WTC11 (cell line): ENCODE data around the gene MAGEF1. TPM values are rescaled to one million over a fixed set of nuclear protein-coding genes. Genes with fewer than 3 reads are reported as not detected.

Experiments
- ATAC-seq: fragments of 200-7000 bp; cut with Tn5 transposase; 2 replicates; pipeline ENCODE4 v1.10.0; 2021; ENCODE audit warnings: mild to moderate bottlenecking, moderate library complexity
- CTCF ChIA-PET: fragments of 300-600 bp; sonication (Branson Sonifier 250); formaldehyde crosslinking; loops from one replicate; lab custom pipeline; 2021; ENCODE audit warnings: antibody characterized with exemption; lab: Charles Lee
- POLR2A ChIA-PET: fragments of 350-600 bp; sonication (Branson Sonifier 250); formaldehyde crosslinking; loops from one replicate; lab custom pipeline; 2021; ENCODE audit warnings: antibody characterized with exemption; lab: Charles Lee
- DNase-seq: peaks from one replicate; pipeline ENCODE4 v3.0.0; 2021; ENCODE audit warnings: low spot score
- H3K27ac Mint-ChIP-seq: 2 replicates; pipeline ENCODE4 v1.8.0; 2021; ENCODE audit warnings: mixed read lengths
- H3K27me3 Mint-ChIP-seq: 2 replicates; pipeline ENCODE4 v1.8.0; 2021; ENCODE audit warnings: low read depth, mild to moderate bottlenecking, moderate library complexity, mixed read lengths
- H3K36me3 Mint-ChIP-seq: 2 replicates; pipeline ENCODE4 v1.8.0; 2021; ENCODE audit warnings: mixed read lengths
- H3K4me1 Mint-ChIP-seq: 2 replicates; pipeline ENCODE4 v1.8.0; 2022; ENCODE audit warnings: mixed read lengths
- H3K4me3 Mint-ChIP-seq: 2 replicates; pipeline ENCODE4 v1.8.0; 2021; ENCODE audit warnings: mild to moderate bottlenecking, moderate library complexity, mixed read lengths
- H3K9me3 Mint-ChIP-seq: 2 replicates; pipeline ENCODE4 v1.8.0; 2021; ENCODE audit warnings: mixed read lengths
- ZNF317 ChIP-seq: sonication (generic); formaldehyde crosslinking; IDR thresholded peaks from 2 replicates; pipeline ENCODE4 v1.8.1; 2023; ENCODE audit warnings: low read depth, mild to moderate bottlenecking, moderate library complexity, missing genetic modification reagents, borderline replicate concordance
- total RNA-seq: library from RNA; stranded (reverse); gene quantifications from 3 replicates; pipeline ENCODE4 v1.2.3, GENCODE V29; 2021

Gene MAGEF1
- total RNA-seq, 1 experiment from 2014 or later: 72.9 TPM

- ChIA-PET CTCF (interaction anchor here (0.7 to 0.9 kb wide), 2 partner anchors 22 to 99 kb away, joined by 3 to 6 read pairs; partner anchors contain the start of gene EPHB3), POLR2A (no interaction called here)
- no peak for TF ChIP-seq ZNF317
- no peak for DNase-seq
- H3K27me3 Mint-ChIP-seq: no peaks in the 10 kb centered on the region
- H3K4me3 Mint-ChIP-seq: no peak overlapping the region
- no peaks in the 10 kb centered on the region for H3K9me3 Mint-ChIP-seq
- no peaks in the 10 kb centered on the region for H3K36me3 Mint-ChIP-seq
- H3K4me1 Mint-ChIP-seq: peaks cover 55% of the 10 kb centered on the region
- no peak for ATAC-seq
- H3K27ac Mint-ChIP-seq: no peak overlapping the region
Measured at GRCh38 chr3:184660931-184661330, 50.9 kb downstream of the MAGEF1 start.

Other genes with a start within 250 kb of the MAGEF1 start
- gene EPHB3, start 150.3 kb downstream of the MAGEF1 start, total RNA-seq: 5.3 to 11.4 TPM (median 6.3 TPM) in 3 replicates
- gene VPS8, start 100.1 kb upstream of the MAGEF1 start, total RNA-seq: 44.9 to 49.5 TPM (median 46.1 TPM) in 3 replicates